ENCODE results near the gene CFAP54.

CFAP54 gene

GRCh38 chr12:96879301-96879700 is 389.9 kb downstream of the CFAP54 start:
- Histone ChIP-seq H3K27me3 (ENCODE audit: insufficient read depth, low read length) (no peaks in the 10 kb centered on the region), H3K4me3 (ENCODE audit: low read depth, low read length, poor library complexity, severe bottlenecking) (no peak overlapping the region), H3F3A (ENCODE audit: insufficient read depth, low read length) (no peaks in the 10 kb centered on the region), H3K4me1 (ENCODE audit: insufficient read depth, low read length, severe bottlenecking) (no peaks in the 10 kb centered on the region), H3K4me2 (ENCODE audit: low read length) (no peak overlapping the region), H3K79me2 (ENCODE audit: insufficient read depth, low read length) (no peaks in the 10 kb centered on the region), H2AFZ (ENCODE audit: low read length) (no peak overlapping the region), H4K20me1 (ENCODE audit: insufficient read depth, low read length) (no peaks in the 10 kb centered on the region), H3K27ac (ENCODE audit: low read depth, low read length, poor library complexity, severe bottlenecking) (no peak overlapping the region), H3K9ac (ENCODE audit: low read length) (no peak overlapping the region), H3K9me2 (ENCODE audit: low read depth, low read length) (no peaks in the 10 kb centered on the region), H3K9me3 (ENCODE audit: low read length) (no peaks in the 10 kb centered on the region), H3K36me3 (ENCODE audit: insufficient read depth, low read length) (no peaks in the 10 kb centered on the region)
- TF ChIP-seq EZH2 (IDR thresholded peaks at IDR 0.05; ENCODE audit: borderline replicate concordance, low read length) (no peak), CTCF (IDR thresholded peaks at IDR 0.05; ENCODE audit: low read length) (no peak)

GRCh38 chr12:96880220-96880619 is 390.8 kb downstream of the CFAP54 start:
- H3K9me3 ChIP-seq (ENCODE audit: low read length) = no peaks in the 10 kb centered on the region
- no peaks in the 10 kb centered on the region for H3K9me2 ChIP-seq (ENCODE audit: low read depth, low read length)
- no peak overlapping the region for H3K4me3 ChIP-seq (ENCODE audit: low read depth, low read length, poor library complexity, severe bottlenecking)
- no peaks in the 10 kb centered on the region for H3K79me2 ChIP-seq (ENCODE audit: insufficient read depth, low read length)
- H3K27me3 ChIP-seq (ENCODE audit: insufficient read depth, low read length) = no peaks in the 10 kb centered on the region
- no peaks in the 10 kb centered on the region for H3K36me3 ChIP-seq (ENCODE audit: insufficient read depth, low read length)
- no peak overlapping the region for H3K4me2 ChIP-seq (ENCODE audit: low read length)
- no peaks in the 10 kb centered on the region for H3K4me1 ChIP-seq (ENCODE audit: insufficient read depth, low read length, severe bottlenecking)
- no peak overlapping the region for H3K9ac ChIP-seq (ENCODE audit: low read length)
- H4K20me1 ChIP-seq (ENCODE audit: insufficient read depth, low read length) = no peaks in the 10 kb centered on the region
- H3K27ac ChIP-seq (ENCODE audit: low read depth, low read length, poor library complexity, severe bottlenecking) = no peak overlapping the region
- H2AFZ ChIP-seq (ENCODE audit: low read length) = no peak overlapping the region
- TF ChIP-seq EZH2 (IDR thresholded peaks at IDR 0.05; ENCODE audit: borderline replicate concordance, low read length) (no peak), CTCF (IDR thresholded peaks at IDR 0.05; ENCODE audit: low read length) (no peak)
- no peaks in the 10 kb centered on the region for H3F3A ChIP-seq (ENCODE audit: insufficient read depth, low read length)

- no peak for TF ChIP-seq CTCF (IDR thresholded peaks at IDR 0.05; ENCODE audit: low read length)
- TF ChIP-seq EZH2 (IDR thresholded peaks at IDR 0.05; ENCODE audit: borderline replicate concordance, low read length) = no peak
- H3K4me3 ChIP-seq (ENCODE audit: low read depth, low read length, poor library complexity, severe bottlenecking) = no peak overlapping the region
Measured at GRCh38 chr12:96881608-96882007, 392.2 kb downstream of the CFAP54 start.

More at GRCh38 chr12:96881608-96882007, 392.2 kb downstream of the CFAP54 start:
- Histone ChIP-seq H4K20me1 (ENCODE audit: insufficient read depth, low read length) (no peaks in the 10 kb centered on the region), H2AFZ (ENCODE audit: low read length) (no peak overlapping the region), H3K4me2 (ENCODE audit: low read length) (no peak overlapping the region), H3K9me3 (ENCODE audit: low read length) (no peaks in the 10 kb centered on the region), H3K9ac (ENCODE audit: low read length) (no peak overlapping the region), H3K9me2 (ENCODE audit: low read depth, low read length) (no peaks in the 10 kb centered on the region), H3K79me2 (ENCODE audit: insufficient read depth, low read length) (no peaks in the 10 kb centered on the region), H3K27ac (ENCODE audit: low read depth, low read length, poor library complexity, severe bottlenecking) (no peak overlapping the region), H3K4me1 (ENCODE audit: insufficient read depth, low read length, severe bottlenecking) (no peaks in the 10 kb centered on the region), H3K27me3 (ENCODE audit: insufficient read depth, low read length) (no peaks in the 10 kb centered on the region), H3F3A (ENCODE audit: insufficient read depth, low read length) (no peaks in the 10 kb centered on the region), H3K36me3 (ENCODE audit: insufficient read depth, low read length) (no peaks in the 10 kb centered on the region)

All from OCI-LY1 (cell line).